Measurements from ENCODE around the gene LDLRAD3.

LDLRAD3 gene

DNA sequence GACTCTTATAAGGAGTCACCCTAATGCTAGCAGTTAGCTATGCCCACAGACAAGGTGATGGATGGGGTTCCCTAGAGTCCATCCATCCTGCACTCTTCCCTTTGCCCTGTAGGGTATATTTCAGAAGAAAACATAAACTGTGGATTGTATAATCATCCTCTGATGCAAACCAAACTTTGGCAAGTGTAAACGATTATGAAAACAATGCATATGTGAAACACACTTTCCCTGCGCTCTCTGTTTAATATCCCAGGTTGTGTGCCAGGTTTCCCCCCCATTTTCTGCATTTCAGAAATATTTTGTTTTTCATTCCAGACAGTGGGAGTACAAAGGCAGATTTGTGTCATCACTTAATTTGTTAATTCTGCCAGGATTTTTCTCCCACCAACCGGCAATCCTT is 110.0 kb downstream of the LDLRAD3 start:
- no peak for DNase-seq

DNA sequence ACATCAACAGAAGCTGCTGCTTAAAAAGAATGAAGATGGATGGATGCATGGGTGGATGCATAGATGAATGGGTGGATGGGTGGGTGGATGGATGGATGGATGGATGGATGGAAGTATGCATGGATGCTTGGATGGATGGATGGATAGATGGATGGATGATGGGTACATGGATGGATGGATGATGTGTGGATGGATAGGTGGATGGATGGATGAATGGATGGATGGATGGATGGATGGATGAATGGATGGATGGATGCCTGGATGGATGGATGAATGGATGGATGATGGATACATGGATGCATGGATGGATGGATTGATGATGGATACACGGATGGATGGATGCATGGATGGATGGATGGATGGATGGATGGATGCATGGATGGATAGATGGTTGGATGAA is 110.8 kb downstream of the LDLRAD3 start:
- DNase-seq = no peak

GRCh38 chr11:36056160-36056751 is 112.4 kb downstream of the LDLRAD3 start:
- DNase-seq = no peak

- no peak for DNase-seq
These were observed 113.6 kb downstream of the LDLRAD3 start for GRCh38 chr11:36057379-36058042.

DNA sequence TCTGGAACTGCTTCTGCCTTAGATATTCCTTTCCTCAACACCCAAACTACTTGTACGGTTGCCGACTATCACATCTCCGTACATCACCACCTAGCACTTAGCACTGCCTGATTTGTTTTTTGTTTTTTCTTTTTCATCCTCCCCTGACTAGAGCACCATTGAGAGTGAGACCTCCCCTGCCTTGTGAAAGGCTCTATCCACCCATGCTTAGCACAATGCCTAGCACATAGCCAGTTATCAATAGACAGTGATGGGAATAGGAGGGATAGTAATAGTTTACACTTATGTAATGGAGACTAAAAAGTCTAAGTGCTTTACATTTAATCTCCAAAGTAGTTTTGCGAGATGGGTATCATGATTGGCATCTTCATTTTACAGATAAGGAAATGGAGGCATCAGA is 115.8 kb downstream of the LDLRAD3 start:
- no peak for DNase-seq

DNA sequence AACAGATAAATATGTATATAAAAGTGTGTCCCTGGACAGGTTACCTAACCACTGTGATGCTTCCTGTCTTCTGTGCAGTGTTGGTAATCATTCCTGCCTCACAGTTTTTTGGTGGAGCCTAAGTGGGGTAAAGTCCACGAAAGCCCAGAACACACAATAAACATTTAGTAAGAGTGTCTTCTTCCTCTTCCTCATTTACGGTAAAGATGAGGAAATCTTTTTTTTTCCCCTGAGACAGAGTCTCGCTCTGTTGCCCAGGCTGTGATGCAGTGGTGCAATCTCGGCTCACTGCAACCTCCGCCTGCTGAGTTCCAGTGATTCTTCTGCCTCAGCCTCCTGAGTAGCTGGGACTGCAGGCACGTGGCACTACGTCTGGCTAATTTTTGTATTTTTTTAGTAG is 117.1 kb downstream of the LDLRAD3 start:
- no peak for DNase-seq

GRCh38 chr11:36061471-36061870 is 117.6 kb downstream of the LDLRAD3 start:
- no peak for DNase-seq

DNA sequence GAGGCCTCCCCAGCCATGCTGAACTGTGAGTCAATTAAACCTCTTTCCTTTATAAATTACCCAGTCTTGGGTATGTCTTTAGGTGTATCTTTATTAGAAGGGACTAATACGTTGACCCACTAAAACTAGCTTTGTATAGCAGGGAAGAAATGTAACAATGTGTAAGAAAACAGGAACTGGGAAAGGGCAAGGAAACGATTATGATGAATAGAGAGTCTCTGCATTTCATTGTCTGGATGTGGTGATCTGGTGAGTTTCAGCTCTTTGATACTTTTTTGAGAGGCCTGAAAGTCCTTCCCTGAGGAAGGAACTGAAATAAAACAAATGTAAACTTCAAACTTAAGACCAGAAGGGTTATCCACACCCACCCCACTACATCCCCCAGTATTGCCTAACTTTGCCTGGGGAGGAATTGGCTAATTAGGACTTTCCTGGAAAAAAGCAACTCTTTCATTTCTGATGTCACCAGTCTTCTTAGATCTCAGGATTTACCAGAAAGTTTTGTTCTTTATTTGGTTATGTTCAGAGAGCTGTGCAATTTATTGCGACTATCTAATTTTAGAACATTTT is 119.0 kb downstream of the LDLRAD3 start:
- no peak for DNase-seq

DNA sequence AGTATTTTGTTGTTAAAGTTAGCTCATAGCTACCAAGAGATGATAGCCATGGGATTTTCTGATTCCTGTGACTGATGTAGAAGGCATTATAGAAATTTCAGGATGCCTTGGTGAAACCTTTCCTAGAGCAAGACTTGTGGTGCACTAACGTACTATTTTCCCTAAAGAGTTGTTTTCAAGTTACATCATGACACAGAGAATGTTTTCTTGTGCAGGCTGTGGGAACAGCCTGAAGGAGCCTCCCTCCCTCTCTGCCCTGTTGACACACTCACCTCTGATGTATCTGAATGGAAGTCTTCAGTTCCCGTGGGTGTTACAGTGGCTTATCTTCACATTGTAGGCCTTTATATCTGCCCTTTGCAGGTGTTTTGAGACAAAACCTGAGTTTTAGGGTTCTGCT is 121.6 kb downstream of the LDLRAD3 start:
- DNase-seq = no peak

- no peak for DNase-seq
These were observed 123.0 kb downstream of the LDLRAD3 start for GRCh38 chr11:36066891-36067290.

GRCh38 chr11:36069576-36070212 is 125.8 kb downstream of the LDLRAD3 start:
- peak; percentile 46 for DNase-seq

GRCh38 chr11:36070213-36070953 is 126.5 kb downstream of the LDLRAD3 start:
- no peak for DNase-seq

GRCh38 chr11:36070954-36071330 is 127.1 kb downstream of the LDLRAD3 start:
- DNase-seq = no peak

DNA sequence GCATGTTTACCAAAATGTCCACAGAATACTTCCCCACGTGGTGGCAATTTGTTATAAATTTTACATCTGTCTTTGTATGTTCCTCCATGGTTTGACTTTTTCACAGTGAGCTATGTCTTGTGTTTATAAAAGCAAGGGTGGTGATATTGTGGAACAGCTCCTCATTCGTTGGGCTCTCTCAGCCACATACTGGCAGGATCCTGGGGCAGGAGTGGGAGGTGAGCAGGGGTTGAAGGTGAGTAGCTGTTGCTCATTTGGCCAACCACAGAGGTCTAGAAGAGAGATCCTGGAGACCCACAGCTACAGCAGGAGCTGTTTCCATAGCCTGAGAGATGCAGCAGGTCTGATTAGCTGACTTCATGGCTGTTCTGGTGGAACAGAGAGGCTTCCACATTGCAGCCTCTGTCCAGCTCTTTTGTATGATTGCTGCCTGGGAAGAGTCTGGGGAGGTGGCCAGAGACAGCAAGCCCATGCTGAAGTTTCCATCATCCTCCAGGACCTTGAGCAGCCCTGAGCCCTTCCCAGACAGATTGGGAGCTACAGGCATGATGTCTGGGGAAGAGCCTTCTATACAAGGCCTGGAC is 128.1 kb downstream of the LDLRAD3 start:
- no peak for DNase-seq

DNA sequence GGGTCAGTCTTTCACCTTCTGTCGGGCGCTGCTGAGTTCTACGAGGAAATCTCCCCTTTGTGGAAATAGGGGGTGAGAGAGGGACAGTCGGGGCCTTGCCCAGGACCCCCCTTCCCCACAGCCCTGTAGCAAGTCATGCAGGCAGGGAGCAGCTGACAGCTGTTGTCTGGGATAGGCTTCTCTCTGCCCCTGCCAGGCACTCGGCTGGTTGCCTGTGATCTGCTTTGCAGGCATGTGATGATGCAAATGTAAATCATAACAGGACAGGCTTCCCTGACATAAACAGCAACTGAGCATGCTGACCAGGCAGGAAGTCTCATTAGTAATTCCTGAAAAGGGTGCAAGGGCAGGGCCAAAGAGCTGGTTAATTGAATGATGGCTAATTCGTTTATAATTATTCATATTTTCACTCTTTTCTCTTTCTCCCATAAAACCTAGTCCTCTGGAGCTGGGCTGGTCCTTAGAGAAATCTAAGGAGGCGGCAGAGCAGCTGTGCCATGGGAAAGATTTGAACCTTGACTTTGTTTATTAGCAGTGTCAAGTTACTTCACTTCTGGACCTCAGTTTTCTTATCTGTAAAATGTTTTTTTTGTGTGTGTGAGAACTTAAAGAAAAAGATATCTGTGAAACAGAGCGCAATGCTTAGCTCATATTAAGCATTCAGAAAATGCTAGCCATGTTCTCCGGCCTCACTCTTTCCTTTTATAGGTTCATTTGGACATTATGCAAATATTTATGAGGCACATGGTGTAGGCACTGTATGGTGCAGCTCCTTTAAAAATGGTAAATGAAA is 129.7 kb downstream of the LDLRAD3 start:
- peak; percentile 59 for DNase-seq

DNA sequence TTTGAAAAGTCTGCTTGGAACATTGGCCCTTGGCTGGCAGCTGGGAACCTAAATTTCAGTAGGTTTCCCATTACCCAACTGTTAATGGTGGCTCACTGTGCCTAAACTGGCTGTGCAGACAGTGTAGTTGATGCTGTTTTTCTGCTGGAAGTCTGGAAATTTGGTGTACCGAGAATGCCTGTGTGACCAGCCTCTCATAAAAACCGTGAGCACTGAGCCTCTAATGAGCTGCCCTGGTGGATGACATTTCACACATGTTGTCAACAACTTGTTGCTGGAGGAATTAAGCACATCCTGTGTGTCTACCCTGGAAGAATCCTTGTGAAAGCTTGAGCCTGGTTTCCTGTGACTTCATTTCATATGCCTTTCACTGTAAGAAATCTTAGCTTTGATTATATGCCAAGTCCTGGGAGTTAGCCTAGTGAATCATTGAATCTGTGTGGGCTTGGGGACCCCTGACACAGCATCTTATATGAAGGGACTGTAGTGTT is 131.1 kb downstream of the LDLRAD3 start:
- no peak for DNase-seq

DNA sequence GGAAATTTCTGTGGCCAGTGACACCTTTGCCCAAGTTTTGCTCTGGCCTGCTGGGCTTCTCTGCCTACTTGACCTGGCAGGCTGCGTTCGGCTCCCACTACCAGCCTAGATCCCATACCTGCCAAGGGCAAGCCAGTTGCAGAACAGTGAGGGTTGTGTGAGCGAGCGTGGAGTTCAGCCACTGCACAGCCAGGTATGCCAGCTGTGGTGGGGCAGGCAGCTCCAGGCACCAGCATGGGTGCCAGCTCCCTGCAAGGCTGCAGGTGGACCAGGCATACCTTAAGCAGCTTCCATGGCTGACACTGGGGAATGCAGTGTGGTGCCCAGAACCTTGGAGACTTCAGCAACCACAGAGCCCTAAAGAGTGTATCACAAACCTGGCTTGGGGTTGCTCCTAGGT is 133.5 kb downstream of the LDLRAD3 start:
- DNase-seq = no peak

DNA sequence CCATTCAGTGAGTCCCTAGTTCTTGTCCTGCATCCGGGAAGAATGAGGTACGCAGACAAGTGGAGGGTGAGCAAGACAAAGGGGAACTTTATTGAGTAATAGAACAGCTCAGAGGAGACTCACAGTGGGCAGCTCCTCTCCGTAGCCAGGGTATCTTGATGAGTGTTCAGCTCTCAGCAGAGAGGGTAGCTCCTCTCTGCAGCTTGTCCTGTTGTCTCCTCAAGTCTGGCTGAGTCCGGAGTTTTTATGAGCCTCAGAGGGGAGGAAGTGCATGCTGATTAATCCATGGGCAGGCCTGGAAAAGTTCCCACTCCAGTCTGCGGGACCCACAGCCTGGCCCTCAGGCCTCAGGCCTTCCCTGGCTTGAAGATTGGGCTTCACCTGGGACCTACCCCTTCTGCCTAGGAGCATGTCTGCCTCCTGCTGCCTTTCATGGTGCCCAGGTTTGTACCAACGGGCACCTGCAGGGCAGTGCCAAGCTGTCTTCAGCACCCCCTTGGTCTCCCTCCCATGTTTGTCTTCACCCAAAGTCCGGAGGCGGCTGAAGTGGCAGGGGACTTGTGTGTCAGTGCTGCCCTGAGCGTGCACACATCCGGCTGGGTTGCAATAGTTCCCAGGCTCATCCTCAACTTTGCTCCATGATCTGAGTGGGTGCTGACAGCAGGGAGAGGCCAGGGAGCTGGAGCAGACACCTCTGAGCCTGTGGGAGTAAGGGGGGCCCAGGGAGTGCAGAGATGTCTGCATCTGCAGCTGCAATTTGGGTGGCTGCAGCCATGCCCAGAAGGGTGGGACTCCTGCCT is 134.2 kb downstream of the LDLRAD3 start:
- DNase-seq = no peak

GRCh38 chr11:36078686-36079055 is 134.8 kb downstream of the LDLRAD3 start:
- no peak for DNase-seq

DNA sequence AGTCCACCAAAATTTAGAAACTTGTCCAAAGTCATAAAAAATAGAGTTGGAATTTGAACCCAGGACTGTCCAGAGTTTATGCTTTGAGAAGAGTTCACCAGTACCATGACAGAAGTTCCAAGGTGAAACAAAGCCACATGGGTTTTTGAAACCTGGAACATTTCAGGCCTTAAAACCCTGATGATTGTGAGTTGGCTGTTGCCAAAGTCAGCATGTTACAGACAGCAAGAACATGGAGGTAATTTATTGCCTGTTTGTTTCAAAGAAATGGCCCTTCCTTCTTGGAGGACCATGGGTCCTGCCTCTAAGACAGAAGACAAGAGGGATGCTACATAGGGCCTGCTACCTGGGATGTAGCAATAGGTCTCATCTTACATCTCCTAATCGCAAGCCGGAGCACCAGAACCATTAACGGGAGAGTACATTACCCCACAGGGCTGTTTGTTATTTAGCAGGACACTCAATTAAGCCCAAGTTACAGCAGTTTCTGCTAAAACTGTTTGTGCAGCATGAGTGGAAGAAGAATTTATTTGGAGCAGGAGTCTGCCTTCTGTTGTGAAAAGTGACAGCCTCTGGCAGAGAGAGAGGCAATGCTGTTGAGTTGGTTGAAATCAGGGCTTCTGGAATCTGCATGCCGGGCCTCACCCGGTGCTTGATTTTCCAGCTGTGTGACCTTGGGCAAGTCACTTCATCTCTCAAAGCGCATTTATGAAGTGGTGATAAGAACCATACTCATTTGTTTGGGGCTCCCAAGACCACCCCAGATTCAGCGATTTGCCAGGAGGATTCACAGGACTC is 136.2 kb downstream of the LDLRAD3 start:
- no peak for DNase-seq
